Astrocyte of the cerebellum (primary cell): ENCODE measurements around the gene TBCE.

ENCODE experiments used
- DNase-seq: peaks from one replicate; pipeline ENCODE4 v3.0.0-alpha.2; 2011; ENCODE audit warnings: low read depth
- H3K4me3 ChIP-seq: 2 replicates; pipeline ENCODE4 v1.5.1; 2011; ENCODE audit warnings: mild to moderate bottlenecking, low read depth, low read length, moderate library complexity
- CTCF ChIP-seq: IDR thresholded peaks from 2 replicates; pipeline ENCODE4 v1.5.1; 2012; ENCODE audit warnings: low read length, low read depth, moderate library complexity, mild to moderate bottlenecking; ENCODE audit errors: missing control alignments
- in situ Hi-C: cut with HindIII; loops from 2 replicates; pipeline ENCODE4 v1.10.0; 2017; ENCODE audit warnings: low sequenced_read_pairs

TBCE gene

DNA sequence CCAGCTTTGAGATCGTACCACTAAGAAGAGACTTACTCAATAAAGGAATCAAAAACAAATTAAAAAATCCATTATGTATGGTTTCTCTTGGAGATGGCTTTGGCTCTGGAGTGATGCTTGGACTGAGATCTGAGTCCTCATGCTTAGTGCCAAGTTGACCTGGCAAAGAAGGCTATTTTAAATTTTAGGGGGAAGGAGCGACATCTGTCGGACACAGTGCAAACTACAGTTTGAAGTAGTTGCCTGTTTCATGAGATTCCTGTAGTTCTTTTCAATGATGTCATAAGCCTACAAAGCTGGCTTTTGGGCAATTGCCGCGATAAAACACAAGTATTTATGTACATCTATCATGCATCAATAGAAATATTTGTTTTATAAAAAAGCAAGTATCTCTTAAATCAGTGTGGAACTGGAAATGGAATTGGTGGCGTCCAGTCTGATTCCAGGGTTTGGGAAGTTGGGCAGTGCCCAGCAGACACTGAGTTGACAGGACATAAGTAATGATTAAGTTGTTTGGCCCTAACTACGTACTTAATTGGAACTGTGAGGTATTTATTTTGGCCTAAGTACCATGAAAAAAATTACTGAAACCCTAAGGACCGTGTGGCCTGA, 50.0 kb downstream of the TBCE start:
- peak; percentile 79 for TF ChIP-seq CTCF
- peak; percentile 79 for DNase-seq
- in situ Hi-C loops: no loop called here
- no peak overlapping the region for H3K4me3 ChIP-seq

- DNase-seq: no peak
- in situ Hi-C loops: no loop called here
- TF ChIP-seq CTCF: no peak
- H3K4me3 ChIP-seq: no peak overlapping the region
Observed at GRCh38 chr1:235421751-235422150, 54.5 kb downstream of the TBCE start.

DNA sequence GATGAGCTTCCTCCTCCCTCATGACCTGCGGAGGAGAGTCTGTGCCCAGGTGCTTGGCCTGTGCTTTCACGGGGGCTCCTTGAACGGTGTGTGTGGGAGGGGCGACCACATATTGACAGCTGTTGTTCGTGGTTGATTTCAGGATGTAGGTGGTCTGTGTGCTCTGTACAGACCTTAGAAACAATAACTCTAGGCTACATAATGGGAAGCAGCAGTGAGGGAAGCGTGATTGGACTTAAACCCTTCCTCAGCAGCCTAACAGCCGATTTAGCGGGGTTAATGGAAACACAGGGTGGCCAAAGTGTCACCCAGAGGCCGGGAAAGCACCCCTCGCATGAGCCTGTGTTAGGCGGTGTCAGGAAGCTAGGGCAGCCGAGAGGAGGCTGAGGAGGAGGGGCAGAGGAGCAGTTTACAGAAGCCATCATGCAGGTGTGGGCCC, 56.0 kb downstream of the TBCE start:
- in situ Hi-C loops: no loop called here
- TF ChIP-seq CTCF: no peak
- no peak for DNase-seq
- H3K4me3 ChIP-seq: no peak overlapping the region

DNA sequence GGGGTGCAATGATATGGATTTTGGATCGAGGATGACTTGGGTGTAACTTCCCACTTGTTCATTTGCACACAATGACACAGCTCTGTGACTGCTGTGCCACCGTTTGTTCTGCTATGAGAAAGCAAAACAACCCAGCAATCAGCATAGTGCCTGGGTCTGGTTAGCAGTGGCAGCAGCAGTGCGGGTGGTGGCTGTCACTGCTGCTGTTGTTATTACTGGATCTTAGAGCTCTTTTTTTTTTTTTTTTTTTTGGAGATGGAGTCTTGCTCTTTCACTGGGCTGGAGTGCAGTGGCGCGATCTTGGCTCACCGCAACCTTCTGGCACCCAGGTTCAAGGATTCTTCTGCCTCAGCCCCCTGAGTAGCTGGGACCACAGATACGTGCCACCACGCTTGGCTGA, 56.9 kb downstream of the TBCE start:
- TF ChIP-seq CTCF: no peak
- in situ Hi-C loops: no loop called here
- no peak for DNase-seq
- H3K4me3 ChIP-seq: no peak overlapping the region

GRCh38 chr1:235425357-235425756, 58.1 kb downstream of the TBCE start:
- in situ Hi-C loops: no loop called here

DNA sequence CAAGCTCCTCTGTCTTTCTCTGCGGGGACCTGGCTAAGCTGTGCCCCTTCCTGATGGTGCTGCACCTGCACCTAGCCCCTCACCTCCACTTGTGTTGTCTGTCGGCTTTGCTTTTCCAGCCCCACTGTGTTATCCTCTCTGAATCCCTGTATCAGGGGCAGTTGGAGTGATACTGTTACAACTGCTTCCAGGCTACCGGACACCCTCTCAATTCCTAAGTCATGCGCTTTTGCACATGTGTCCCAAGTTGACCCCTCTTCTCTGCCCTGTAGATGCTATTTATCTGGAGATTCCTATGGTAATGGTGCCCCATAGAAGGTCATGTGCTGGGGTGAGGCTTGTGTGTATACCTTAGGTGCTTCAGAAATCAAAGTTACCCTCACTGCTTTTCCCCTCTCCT, 58.9 kb downstream of the TBCE start:
- in situ Hi-C loops: no loop called here
- DNase-seq: no peak
- no peak overlapping the region for H3K4me3 ChIP-seq
- TF ChIP-seq CTCF: no peak

More at GRCh38 chr1:235425357-235425756, 58.1 kb downstream of the TBCE start:
- DNase-seq: no peak
- TF ChIP-seq CTCF: no peak
- H3K4me3 ChIP-seq: no peak overlapping the region

- in situ Hi-C loops: no loop called here
- H3K4me3 ChIP-seq: no peak overlapping the region
- TF ChIP-seq CTCF: no peak
- no peak for DNase-seq
Observed at GRCh38 chr1:235426680-235427079, 59.5 kb downstream of the TBCE start.
